ENCODE measurements around the gene PAMR1. TPM values are rescaled to one million over a fixed set of nuclear protein-coding genes. Genes with fewer than 3 reads are reported as not detected.

PAMR1 gene
- total and polyA plus RNA-seq, 9 of the 15 experiments (the other 6 are each of a cell fraction or from before 2014, with no cell fraction given), result not detected

DNA sequence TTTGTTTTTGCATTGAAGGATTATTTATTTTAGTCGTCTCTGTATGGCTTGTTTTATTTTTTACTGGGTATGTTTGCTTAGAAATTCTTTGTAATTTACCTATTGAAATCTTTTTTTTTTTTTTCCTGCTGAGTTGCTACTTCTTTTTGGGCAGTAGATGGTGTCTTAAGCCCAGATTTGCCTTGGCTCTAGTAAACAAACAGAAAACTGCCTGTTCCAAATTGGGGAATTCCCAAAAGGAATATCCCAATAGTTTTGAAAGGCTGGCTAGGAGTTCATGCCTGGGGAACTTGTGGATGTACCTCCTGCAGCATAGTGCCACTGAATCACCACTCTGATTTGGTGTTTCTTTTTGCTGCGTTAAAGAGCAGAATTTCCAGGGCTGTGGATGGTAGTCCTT is 17.7 kb downstream of the PAMR1 start:
- no peaks in the 10 kb centered on the region for H3K79me2 ChIP-seq (ENCODE audit: control insufficient read depth, insufficient read depth, low read length)
- H3K27ac ChIP-seq (ENCODE audit: extremely low read depth, low read depth, low read length), result no peak overlapping the region
- ATAC-seq (no peak), DNase-seq (ENCODE audit: extremely low read depth in 1 of 4, low spot score in 3 of 4) (no peak), FAIRE-seq (no peak)
- intact Hi-C loops (cut with micrococcal nuclease) (no loop called here), in situ Hi-C loops (cut with MboI) (no loop called here)
- H4K20me1 ChIP-seq (replicated peaks; ENCODE audit: control insufficient read depth, insufficient read depth, low read length), result no peaks in the 10 kb centered on the region
- no TSS peak for BruUV-seq (replicated peaks)
- CTCF ChIA-PET (ENCODE audit: low intra/inter-chr PET ratio), result no interaction called here
- H3K9ac ChIP-seq (ENCODE audit: insufficient read depth in 1 of 2, low read depth in 2 of 2, low read length in 2 of 2), result no peak overlapping the region
- H3K9me3 ChIP-seq (replicated peaks; ENCODE audit: control insufficient read depth, insufficient read depth, low read depth, low read length), result no peaks in the 10 kb centered on the region
- POLR2A ChIA-PET, result interaction anchor here (0.6 to 1.0 kb wide), 2 partner anchors 10 to 38 kb away, joined by 3 read pairs; no protein-coding TSS in a partner anchor
- H3K27me3 ChIP-seq (ENCODE audit: control insufficient read depth in 2 of 2, insufficient read depth in 2 of 2, low read length in 2 of 2), result no peaks in the 10 kb centered on the region
- H3K36me3 ChIP-seq (ENCODE audit: control insufficient read depth, insufficient read depth, low read length), result no peaks in the 10 kb centered on the region
- H3K9me1 ChIP-seq (ENCODE audit: control insufficient read depth, insufficient read depth, low read length), result no peaks in the 10 kb centered on the region
- H3K4me1 ChIP-seq (replicated peaks in 1 of 2; ENCODE audit: control insufficient read depth in 2 of 2, insufficient read depth in 2 of 2, low read length in 2 of 2), result no peaks in the 10 kb centered on the region
- 0% methylated on average over 2 of the region's 2 CpGs for WGBS (ENCODE audit: insufficient coverage, low coverage, missing lambda C conversion rate)
- no peak overlapping the region for H2AFZ ChIP-seq (ENCODE audit: low read depth, low read length)
- H3K4me2 ChIP-seq (ENCODE audit: insufficient read depth, low read length), result no peak overlapping the region
- H3K4me3 ChIP-seq, result no peak overlapping the region
- TF ChIP-seq, protein P1, sequence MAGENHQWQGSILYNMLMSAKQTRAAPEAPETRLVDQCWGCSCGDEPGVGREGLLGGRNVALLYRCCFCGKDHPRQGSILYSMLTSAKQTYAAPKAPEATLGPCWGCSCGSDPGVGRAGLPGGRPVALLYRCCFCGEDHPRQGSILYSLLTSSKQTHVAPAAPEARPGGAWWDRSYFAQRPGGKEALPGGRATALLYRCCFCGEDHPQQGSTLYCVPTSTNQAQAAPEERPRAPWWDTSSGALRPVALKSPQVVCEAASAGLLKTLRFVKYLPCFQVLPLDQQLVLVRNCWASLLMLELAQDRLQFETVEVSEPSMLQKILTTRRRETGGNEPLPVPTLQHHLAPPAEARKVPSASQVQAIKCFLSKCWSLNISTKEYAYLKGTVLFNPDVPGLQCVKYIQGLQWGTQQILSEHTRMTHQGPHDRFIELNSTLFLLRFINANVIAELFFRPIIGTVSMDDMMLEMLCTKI (IDR thresholded peaks at IDR 0.05; ENCODE audit: partially characterized antibody), result no peak
- TF ChIP-seq, protein P2, sequence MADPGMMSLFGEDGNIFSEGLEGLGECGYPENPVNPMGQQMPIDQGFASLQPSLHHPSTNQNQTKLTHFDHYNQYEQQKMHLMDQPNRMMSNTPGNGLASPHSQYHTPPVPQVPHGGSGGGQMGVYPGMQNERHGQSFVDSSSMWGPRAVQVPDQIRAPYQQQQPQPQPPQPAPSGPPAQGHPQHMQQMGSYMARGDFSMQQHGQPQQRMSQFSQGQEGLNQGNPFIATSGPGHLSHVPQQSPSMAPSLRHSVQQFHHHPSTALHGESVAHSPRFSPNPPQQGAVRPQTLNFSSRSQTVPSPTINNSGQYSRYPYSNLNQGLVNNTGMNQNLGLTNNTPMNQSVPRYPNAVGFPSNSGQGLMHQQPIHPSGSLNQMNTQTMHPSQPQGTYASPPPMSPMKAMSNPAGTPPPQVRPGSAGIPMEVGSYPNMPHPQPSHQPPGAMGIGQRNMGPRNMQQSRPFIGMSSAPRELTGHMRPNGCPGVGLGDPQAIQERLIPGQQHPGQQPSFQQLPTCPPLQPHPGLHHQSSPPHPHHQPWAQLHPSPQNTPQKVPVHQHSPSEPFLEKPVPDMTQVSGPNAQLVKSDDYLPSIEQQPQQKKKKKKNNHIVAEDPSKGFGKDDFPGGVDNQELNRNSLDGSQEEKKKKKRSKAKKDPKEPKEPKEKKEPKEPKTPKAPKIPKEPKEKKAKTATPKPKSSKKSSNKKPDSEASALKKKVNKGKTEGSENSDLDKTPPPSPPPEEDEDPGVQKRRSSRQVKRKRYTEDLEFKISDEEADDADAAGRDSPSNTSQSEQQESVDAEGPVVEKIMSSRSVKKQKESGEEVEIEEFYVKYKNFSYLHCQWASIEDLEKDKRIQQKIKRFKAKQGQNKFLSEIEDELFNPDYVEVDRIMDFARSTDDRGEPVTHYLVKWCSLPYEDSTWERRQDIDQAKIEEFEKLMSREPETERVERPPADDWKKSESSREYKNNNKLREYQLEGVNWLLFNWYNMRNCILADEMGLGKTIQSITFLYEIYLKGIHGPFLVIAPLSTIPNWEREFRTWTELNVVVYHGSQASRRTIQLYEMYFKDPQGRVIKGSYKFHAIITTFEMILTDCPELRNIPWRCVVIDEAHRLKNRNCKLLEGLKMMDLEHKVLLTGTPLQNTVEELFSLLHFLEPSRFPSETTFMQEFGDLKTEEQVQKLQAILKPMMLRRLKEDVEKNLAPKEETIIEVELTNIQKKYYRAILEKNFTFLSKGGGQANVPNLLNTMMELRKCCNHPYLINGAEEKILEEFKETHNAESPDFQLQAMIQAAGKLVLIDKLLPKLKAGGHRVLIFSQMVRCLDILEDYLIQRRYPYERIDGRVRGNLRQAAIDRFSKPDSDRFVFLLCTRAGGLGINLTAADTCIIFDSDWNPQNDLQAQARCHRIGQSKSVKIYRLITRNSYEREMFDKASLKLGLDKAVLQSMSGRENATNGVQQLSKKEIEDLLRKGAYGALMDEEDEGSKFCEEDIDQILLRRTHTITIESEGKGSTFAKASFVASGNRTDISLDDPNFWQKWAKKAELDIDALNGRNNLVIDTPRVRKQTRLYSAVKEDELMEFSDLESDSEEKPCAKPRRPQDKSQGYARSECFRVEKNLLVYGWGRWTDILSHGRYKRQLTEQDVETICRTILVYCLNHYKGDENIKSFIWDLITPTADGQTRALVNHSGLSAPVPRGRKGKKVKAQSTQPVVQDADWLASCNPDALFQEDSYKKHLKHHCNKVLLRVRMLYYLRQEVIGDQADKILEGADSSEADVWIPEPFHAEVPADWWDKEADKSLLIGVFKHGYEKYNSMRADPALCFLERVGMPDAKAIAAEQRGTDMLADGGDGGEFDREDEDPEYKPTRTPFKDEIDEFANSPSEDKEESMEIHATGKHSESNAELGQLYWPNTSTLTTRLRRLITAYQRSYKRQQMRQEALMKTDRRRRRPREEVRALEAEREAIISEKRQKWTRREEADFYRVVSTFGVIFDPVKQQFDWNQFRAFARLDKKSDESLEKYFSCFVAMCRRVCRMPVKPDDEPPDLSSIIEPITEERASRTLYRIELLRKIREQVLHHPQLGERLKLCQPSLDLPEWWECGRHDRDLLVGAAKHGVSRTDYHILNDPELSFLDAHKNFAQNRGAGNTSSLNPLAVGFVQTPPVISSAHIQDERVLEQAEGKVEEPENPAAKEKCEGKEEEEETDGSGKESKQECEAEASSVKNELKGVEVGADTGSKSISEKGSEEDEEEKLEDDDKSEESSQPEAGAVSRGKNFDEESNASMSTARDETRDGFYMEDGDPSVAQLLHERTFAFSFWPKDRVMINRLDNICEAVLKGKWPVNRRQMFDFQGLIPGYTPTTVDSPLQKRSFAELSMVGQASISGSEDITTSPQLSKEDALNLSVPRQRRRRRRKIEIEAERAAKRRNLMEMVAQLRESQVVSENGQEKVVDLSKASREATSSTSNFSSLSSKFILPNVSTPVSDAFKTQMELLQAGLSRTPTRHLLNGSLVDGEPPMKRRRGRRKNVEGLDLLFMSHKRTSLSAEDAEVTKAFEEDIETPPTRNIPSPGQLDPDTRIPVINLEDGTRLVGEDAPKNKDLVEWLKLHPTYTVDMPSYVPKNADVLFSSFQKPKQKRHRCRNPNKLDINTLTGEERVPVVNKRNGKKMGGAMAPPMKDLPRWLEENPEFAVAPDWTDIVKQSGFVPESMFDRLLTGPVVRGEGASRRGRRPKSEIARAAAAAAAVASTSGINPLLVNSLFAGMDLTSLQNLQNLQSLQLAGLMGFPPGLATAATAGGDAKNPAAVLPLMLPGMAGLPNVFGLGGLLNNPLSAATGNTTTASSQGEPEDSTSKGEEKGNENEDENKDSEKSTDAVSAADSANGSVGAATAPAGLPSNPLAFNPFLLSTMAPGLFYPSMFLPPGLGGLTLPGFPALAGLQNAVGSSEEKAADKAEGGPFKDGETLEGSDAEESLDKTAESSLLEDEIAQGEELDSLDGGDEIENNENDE (IDR thresholded peaks at IDR 0.05; ENCODE audit: low read depth, low read length), result no peak
- TF ChIP-seq POLR3G (IDR thresholded peaks at IDR 0.05; ENCODE audit: extremely low read depth, insufficient read length, insufficient replicate concordance) (no peak), PPARD (CRISPR knock-in tag; IDR thresholded peaks at IDR 0.05) (no peak), SIN3B (IDR thresholded peaks at IDR 0.05; ENCODE audit: low read depth) (no peak)
- TF ChIP-seq, protein P3, sequence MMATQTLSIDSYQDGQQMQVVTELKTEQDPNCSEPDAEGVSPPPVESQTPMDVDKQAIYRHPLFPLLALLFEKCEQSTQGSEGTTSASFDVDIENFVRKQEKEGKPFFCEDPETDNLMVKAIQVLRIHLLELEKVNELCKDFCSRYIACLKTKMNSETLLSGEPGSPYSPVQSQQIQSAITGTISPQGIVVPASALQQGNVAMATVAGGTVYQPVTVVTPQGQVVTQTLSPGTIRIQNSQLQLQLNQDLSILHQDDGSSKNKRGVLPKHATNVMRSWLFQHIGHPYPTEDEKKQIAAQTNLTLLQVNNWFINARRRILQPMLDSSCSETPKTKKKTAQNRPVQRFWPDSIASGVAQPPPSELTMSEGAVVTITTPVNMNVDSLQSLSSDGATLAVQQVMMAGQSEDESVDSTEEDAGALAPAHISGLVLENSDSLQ (IDR thresholded peaks at IDR 0.05), result no peak

All from K562 (cell line).